ENCODE data around the gene CHRND. TPM values are rescaled to one million over a fixed set of nuclear protein-coding genes. Genes with fewer than 3 reads are reported as not detected.

CHRND gene
- total RNA-seq: not detected in 2 replicates

- no peak for DNase-seq (ENCODE audit: low read depth in 2 of 2)
Measured at GRCh38 chr2:232525791-232526371, at the start of gene CHRND. Gene CHRND, plus strand, starts transcription at chr2:232526160. Its CDS starts 56 bp downstream, at chr2:232526216.

- no peak for DNase-seq (ENCODE audit: low read depth in 2 of 2)
Measured at GRCh38 chr2:232476791-232477190, 49.2 kb upstream of the CHRND start.

GRCh38 chr2:232477751-232478510 lies 48.0 kb upstream of the CHRND start:
- DNase-seq (ENCODE audit: low read depth in 2 of 2): no peak

GRCh38 chr2:232478571-232479340 lies 47.2 kb upstream of the CHRND start:
- no peak for DNase-seq (ENCODE audit: low read depth in 2 of 2)

- DNase-seq (ENCODE audit: low read depth in 2 of 2): no peak
Measured at GRCh38 chr2:232479341-232480200, 46.4 kb upstream of the CHRND start.

GRCh38 chr2:232480201-232481190 lies 45.5 kb upstream of the CHRND start:
- no peak for DNase-seq (ENCODE audit: low read depth in 2 of 2)

- no peak for DNase-seq (ENCODE audit: low read depth in 2 of 2)
Measured at GRCh38 chr2:232481322-232482140, 44.4 kb upstream of the CHRND start.

- DNase-seq (ENCODE audit: low read depth in 2 of 2): no peak
Measured at GRCh38 chr2:232482301-232483238, 43.4 kb upstream of the CHRND start.

GRCh38 chr2:232483311-232483922 lies 42.5 kb upstream of the CHRND start:
- DNase-seq (ENCODE audit: low read depth in 2 of 2): no peak

- no peak for DNase-seq (ENCODE audit: low read depth in 2 of 2)
Measured at GRCh38 chr2:232483923-232484627, 41.9 kb upstream of the CHRND start.

- no peak for DNase-seq (ENCODE audit: low read depth in 2 of 2)
Measured at GRCh38 chr2:232484628-232485347, 41.2 kb upstream of the CHRND start.

- DNase-seq (ENCODE audit: low read depth in 2 of 2): no peak
Measured at GRCh38 chr2:232485348-232485756, 40.6 kb upstream of the CHRND start.

GRCh38 chr2:232485757-232486557 lies 40.0 kb upstream of the CHRND start:
- DNase-seq (ENCODE audit: low read depth in 2 of 2): no peak

GRCh38 chr2:232486558-232487384 lies 39.2 kb upstream of the CHRND start:
- DNase-seq (ENCODE audit: low read depth in 2 of 2): no peak
